Stimulated activated CD8-positive, alpha-beta memory T cell treated with anti-CD3 and anti-CD28 coated beads, Interleukin-15, amount 100 ng/mL, for 1 hour (primary cell): ENCODE measurements around the gene GNAQ.
"Not testable (repeated sequence)": the region's sequence is repeated elsewhere in the genome, so short reads cannot be mapped to it uniquely, and the experiment has no call there.

Experiments
- DNase-seq: peaks from one replicate; pipeline ENCODE4 v3.0.0-alpha.2; 2020; ENCODE audit warnings: low read depth

GNAQ gene

DNA sequence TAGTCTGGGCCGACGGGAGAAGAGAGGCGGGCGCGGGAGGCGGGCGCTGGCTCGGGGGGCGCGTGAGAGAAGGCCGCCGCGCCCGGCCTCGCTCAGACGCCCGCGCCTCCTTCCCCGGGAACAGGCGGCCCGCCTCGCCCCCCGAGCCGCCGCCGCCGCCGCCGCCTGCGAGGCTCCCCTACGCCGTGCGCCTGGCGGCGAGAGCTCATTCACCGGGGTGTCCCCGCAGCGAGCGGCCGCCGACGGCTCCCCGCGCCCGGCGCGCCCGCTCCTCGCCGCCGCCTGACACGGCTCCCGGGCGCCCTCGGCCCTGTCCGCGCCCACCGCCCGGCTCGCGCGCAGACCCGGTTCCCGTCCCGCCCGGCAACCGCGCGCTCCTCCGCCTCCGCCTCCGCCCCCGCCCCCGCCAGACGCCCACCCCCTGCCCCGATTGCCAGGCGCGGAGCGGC, at the start of gene GNAQ:
GNAQ (minus strand) TSS at position 368 of the 449 bp plus-strand sequence. CDS start 576 bp downstream, outside the sequence.
- DNase-seq = no peak

- no peak for DNase-seq
These were observed 43.0 kb upstream of the GNAQ start for GRCh38 chr9:78074385-78075291.

DNA sequence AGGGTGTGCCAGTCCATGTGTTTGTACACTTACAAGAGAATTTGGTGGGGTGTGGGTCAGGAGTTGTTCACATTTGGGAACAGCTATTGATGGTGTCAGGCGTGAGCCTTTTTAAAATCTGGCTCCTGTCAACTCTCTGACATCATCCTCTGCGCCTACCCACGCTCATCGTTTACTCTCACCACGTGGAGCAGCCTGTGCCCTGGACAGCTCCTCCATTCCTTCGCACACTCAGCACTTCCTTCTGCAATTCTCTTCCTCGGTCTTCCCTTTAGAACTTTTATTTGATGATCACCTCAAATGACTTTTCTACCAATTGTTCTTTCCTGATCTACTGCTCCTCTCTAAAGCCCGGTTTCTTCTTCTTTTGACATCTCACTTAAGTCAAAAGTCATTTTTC, 42.1 kb upstream of the GNAQ start:
- no peak for DNase-seq

DNA sequence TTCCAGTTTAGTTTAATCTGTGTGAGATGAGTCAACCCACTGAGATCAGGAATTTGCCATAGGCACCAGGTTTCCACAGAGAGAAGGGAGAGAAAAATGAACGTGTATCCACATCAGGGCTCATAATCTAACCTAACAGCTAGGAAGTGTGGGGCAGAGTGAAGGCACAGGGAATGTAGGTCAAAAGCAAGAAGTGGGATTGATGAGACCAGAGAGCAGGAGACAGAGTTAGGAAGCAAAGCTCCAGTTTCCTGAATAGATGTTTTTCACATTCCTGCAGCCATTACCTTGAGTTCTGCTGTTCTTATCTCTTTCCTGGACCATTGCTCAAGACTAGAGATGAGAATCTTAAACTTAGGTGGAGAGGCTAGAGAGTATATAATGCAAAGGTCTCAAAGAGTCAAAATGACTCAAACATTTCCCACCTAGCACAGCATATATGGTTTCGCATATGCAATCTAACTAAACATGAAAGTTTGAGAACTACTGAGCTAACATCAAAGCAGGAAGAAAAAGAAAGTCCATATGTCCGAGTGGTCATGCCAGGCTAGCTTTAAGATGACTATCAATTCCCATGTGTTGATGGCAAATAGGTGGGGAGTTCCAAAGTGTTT, 41.1 kb upstream of the GNAQ start:
- no peak for DNase-seq

- no peak for DNase-seq
These were observed 38.9 kb upstream of the GNAQ start for GRCh38 chr9:78070521-78070920.

DNA sequence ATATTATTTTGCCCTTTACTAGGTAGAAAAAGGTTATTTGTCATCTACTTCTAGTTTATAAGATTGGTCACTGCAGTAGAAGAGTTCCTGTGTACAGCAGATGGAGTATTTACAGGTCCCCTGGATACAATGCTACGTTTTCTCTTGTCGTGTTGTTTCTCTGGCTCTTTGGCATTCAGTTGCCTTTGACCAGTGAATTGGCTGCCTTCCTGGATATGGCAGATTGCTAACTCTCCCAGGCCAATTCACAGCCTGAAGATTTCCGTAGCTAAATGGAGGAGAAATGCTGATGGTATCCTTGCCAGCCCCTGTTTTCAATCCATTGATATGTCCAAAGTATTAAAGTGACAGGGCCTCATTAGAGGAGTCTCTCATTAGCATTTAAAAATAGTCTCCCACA, 32.5 kb upstream of the GNAQ start:
- no peak for DNase-seq

DNA sequence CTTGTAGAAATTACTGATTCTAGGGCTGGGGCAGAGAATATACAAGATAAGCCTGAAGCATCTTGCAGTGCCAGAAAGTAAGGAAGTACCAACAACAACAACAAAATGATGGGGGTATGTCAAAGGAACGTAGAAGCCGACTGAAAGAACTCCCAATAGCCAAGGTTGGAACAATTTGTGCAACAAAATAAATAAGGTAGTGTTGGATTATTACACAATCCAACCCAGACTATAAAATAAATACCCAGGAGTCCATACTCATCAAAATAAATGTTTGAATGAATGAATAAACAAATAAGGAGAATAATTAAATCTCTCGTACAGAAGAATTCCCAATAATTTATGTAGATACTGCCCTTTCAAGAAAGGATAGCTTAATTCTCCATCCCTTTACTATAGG, 31.1 kb upstream of the GNAQ start:
- no peak for DNase-seq

DNA sequence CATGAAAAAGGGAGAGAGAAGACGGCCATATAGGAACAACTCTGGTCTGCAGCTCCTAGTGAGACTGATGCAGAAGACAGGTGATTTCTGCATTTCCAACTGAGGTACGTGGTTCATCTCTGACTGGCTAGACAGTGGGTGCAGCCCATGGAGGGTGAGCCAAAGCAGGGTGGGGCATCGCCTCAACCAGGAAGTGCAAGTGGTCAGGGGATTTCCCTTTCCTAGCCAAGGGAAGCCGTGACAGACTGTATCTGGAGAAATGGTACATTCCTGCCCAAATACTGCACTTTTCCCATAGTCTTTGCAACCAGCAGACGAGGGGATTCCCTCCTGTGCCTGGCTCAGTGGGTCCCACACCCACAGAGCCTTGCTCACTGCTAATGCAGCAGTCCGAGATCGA, 22.6 kb upstream of the GNAQ start:
- DNase-seq = not testable (repeated sequence)

DNA sequence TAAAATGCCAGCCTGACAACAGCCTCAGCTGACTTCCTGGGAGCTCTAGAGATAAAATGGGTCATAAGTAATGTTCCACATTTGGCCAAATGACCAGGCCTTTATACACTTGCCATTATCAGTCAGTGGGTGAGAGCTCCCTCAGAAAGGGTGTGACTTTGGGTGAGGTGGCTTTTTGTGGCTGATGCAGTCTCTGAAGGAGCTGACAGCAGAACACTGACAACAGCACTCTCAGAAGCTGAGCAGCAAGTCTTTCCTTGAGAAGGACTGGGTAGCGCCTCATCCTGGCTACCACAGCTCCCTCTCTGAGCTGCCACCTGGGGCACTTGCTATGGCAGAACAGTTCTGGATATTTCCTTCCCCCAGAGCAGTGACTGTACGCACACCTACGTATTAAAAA, 22.0 kb upstream of the GNAQ start:
- DNase-seq = no peak

DNA sequence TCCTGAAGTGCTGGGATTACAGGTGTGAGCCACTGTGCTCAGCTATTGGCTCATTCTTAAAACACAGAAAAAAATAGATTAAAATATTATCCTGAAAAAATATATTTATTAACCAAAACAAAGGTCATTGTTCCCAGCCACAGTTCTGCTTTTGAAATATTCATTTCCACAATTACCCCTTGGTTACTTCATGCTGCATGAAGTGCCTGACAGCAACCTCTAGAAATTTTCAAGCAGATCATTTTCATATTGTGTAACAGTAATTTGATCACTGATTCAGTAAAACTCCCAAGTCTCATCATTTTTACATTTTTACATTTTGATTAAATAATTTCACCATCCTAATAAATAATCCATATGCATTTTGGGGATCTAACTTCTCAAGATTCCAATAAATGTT, 18.8 kb upstream of the GNAQ start:
- DNase-seq = no peak

DNA sequence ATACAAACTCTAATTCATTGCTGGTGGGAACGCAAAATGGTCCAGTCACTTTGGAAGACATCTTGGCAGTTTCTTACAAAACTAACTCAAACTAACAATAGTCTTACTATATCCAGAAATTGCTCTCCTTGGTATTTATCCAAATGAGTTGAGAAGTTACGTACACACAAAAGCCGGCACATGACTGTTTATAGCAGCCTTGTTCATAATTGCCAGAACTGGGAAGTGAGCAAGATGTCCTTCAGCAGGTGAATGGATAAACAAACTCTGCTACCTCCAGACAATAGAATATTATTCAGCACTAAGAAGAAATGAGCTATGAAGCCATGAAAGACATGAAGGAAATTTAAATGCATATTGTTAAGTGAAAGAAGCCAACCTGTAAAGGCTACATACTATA, 17.9 kb upstream of the GNAQ start:
- no peak for DNase-seq

GRCh38 chr9:78047106-78047505, 15.5 kb upstream of the GNAQ start:
- no peak for DNase-seq

- DNase-seq = no peak
These were observed 14.5 kb upstream of the GNAQ start for GRCh38 chr9:78046112-78046511.

DNA sequence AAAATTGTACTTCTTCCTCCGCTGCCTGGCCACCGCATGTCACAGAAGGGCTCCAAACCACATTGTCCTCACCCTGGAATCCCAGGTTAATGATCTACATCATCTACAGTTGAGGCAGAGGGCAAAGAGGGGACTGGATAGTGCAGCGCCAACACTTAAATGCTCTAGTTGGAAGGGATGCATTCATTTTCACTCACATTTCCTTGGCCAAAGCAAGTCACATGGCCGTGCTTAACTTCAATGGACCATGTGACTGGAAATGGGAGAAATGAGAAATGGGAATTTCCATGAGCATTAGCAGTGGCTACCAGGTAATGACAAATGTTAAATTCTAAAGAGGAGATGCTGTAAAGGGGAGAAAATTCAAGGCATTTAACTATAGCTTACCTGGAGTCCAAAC, 13.3 kb upstream of the GNAQ start:
- DNase-seq = no peak

DNA sequence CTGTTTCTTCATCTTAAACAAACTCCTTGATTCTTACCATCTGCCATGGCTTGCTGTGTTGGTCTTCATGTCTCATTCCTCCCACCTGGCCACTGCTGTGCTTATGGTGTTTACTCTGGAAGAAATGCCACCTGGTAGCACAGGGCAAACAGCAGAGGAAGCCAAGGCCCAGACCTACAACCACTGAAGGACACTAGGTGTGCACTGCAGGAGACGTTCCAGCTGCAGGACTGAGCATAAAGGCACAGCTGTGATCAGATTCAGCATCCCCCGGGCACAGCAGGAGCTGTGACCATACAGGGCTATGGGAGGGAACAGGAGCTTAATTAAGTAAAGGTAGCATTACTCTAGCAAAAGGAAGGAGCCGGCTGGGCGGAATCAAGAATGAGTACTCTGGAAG, 12.6 kb upstream of the GNAQ start:
- DNase-seq = no peak

GRCh38 chr9:78041971-78042370, 10.4 kb upstream of the GNAQ start:
- DNase-seq = no peak

- no peak for DNase-seq
These were observed 9.1 kb upstream of the GNAQ start for GRCh38 chr9:78040726-78041125.

DNA sequence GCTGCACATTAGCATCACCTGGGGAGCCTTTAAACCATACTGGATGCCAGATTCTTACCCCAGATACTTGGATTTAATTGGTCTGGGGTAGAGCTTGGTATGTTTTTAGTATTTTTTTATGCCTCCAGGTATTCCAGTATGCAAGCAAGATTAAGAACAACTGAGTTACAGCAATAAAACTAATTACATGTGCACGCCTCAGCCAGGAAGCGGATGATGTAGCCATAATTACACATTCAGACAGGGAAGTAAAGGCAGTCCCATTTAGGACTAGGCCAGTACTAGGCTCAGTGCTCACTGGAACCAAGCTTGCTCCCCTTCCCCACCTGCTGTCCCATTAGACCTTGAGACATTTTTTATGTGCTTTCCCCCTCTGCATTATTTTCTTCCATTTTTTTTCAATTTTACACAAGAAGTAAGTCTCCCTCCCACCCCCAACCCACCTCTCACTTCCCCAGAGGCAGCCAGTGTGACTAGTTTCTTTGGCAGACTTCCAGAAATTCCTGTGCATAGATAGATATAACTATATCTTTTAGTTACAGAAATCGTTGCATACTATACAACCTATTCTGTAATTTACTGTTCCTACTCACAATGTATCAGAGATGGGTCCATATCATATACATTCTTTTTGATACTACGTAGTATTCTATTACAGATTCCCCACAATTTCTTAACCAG, 7.1 kb upstream of the GNAQ start:
- no peak for DNase-seq

DNA sequence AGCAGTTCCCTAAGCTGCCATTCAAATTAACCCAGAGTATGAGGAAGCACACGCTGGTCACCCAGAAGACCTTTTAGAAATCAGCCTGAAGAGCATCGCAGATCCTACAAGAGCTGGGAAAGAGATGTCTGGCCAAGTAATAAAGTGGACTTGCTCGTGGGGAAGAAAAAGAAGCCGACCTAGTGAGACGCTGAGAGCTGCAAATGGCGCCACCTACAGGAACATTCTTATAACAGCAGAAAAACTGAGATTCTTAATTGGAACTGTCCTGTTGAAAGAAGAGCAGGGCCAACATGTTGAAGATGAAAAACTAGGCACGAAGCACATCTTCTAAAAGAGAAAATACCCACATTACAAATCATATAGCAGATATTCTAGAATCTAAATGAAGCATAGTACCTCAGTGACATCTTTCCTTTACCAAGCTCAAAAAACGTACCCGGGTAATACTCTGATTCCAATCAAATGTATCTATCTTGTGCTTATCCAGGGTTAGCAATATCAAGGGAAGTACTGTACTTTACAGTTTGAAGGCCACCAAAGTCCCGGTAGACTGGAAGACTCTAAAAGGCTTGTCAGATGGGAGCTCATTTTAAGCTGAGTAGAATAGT, 3.9 kb upstream of the GNAQ start:
- no peak for DNase-seq

DNA sequence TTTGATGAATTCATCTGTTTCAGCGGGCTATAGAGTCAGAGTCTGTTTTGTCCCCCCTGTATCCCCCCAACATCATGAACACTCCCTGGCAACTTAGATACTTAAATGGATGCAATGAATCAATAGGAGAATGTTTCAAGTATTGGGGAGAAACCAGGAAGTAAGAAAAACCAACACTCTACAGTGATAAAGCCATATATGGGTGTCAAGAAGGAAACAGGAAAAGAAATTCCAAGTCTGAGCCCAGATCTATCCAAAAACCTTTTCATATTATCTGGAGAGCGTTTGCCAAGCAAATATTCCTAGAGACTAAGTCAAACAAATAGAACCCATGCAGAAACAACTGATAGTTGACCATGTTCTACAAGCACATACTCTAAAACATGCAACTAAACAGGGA, 2.3 kb upstream of the GNAQ start:
- no peak for DNase-seq

DNA sequence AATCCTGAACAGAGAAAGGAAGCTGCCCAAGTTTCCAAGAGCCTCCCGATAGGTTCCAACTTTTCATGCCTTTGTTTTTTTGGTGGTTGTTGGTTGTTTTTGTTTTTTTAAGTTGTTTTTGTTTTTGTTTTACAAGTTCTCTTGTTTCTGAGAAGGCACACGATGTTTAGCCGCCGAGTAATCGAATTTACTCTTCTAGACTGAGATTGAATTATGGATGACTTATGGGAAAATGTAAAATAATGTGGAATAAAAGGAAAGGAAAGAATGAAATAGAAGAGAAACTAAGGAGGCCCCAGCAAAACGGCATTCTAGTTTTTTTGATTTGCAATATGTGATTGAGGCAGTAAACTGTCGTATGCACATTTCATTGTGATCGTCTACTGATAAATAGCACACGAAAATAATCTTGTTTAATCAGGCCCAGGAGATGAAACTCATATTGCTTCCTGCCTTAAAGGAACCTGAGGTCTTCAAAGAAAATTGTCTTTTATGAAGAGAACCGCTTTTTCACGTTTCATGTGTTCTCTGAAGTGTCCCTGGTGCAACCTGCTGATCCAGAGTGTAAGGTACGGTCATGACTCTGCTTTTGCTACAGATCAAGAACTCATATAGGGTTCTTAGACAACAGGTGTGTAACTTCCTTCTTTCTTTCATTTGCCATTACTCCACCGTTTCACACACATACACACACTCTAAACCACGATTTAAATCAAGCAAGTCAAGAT, 1.3 kb upstream of the GNAQ start:
- no peak for DNase-seq
